DOHH2 (cell line): Measurements from ENCODE around the gene TNRC18.

Source experiments
- EZH2phosphoT487 ChIP-seq: fragments of 200-600 bp; sonication (generic); IDR thresholded peaks from 2 replicates; pipeline ENCODE4 v1.6.1; 2017; ENCODE audit warnings: borderline replicate concordance, mild to moderate bottlenecking, antibody characterized with exemption, low read length, moderate library complexity, mixed read lengths
- TF ChIP-seq, protein P1 (sequence below): fragments of 200-600 bp; sonication (generic); IDR thresholded peaks from one replicate; pipeline ENCODE4 v1.5.1; 2014; ENCODE audit warnings: antibody characterized with exemption, mild to moderate bottlenecking, low read depth, low read length; ENCODE audit not compliant: poor library complexity, severe bottlenecking

DNA sequence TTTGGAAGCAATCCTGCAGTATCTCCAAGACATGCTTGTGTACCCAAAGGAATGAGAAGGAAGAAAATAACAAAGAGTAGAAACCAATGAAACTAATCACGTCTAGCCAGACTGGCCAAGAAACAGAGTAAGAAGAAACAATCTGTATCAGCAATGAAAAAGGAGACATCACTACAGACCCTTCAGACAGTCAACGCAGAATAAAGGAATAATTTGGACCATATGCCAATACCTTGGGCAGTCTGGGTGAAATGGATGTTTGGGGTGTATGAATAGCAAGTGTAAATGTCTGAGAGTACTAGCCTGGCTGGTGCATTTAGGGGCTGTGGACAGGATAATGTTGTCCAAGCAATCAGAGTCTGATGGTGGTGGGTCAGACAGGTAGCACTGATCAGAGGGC, 79.8 kb downstream of the TNRC18 start:
- TF ChIP-seq, protein P1, sequence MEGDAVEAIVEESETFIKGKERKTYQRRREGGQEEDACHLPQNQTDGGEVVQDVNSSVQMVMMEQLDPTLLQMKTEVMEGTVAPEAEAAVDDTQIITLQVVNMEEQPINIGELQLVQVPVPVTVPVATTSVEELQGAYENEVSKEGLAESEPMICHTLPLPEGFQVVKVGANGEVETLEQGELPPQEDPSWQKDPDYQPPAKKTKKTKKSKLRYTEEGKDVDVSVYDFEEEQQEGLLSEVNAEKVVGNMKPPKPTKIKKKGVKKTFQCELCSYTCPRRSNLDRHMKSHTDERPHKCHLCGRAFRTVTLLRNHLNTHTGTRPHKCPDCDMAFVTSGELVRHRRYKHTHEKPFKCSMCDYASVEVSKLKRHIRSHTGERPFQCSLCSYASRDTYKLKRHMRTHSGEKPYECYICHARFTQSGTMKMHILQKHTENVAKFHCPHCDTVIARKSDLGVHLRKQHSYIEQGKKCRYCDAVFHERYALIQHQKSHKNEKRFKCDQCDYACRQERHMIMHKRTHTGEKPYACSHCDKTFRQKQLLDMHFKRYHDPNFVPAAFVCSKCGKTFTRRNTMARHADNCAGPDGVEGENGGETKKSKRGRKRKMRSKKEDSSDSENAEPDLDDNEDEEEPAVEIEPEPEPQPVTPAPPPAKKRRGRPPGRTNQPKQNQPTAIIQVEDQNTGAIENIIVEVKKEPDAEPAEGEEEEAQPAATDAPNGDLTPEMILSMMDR, result no peak
- no peak for TF ChIP-seq EZH2phosphoT487
